ENCODE data around the gene CAB39.

CAB39 gene

GRCh38 chr2:230758566-230759480 lies 46.2 kb downstream of the CAB39 start:
- no peak for DNase-seq

- DNase-seq = no peak
Observed at GRCh38 chr2:230759481-230760167, 47.0 kb downstream of the CAB39 start.

- DNase-seq = no peak
Observed at GRCh38 chr2:230761704-230762103, 49.1 kb downstream of the CAB39 start.

- DNase-seq = no peak
Observed at GRCh38 chr2:230762317-230762896, 49.8 kb downstream of the CAB39 start.

GRCh38 chr2:230764346-230764745 lies 51.7 kb downstream of the CAB39 start:
- no peak for DNase-seq

GRCh38 chr2:230765611-230766300 lies 53.1 kb downstream of the CAB39 start:
- DNase-seq = no peak

- DNase-seq = no peak
Observed at GRCh38 chr2:230767862-230768388, 55.3 kb downstream of the CAB39 start.

- DNase-seq = no peak
Observed at GRCh38 chr2:230770804-230771203, 58.2 kb downstream of the CAB39 start.

- no peak for DNase-seq
Observed at GRCh38 chr2:230772156-230772555, 59.5 kb downstream of the CAB39 start.

- no peak for DNase-seq
Observed at GRCh38 chr2:230773039-230773773, 60.6 kb downstream of the CAB39 start.

GRCh38 chr2:230774348-230774951 lies 61.8 kb downstream of the CAB39 start:
- DNase-seq = no peak

GRCh38 chr2:230775737-230776136 lies 63.1 kb downstream of the CAB39 start:
- DNase-seq = no peak

- DNase-seq = no peak
Observed at GRCh38 chr2:230777721-230778120, 65.1 kb downstream of the CAB39 start.

GRCh38 chr2:230778350-230779063 lies 65.9 kb downstream of the CAB39 start:
- DNase-seq = peak; percentile 67

GRCh38 chr2:230779126-230779525 lies 66.5 kb downstream of the CAB39 start:
- DNase-seq = no peak

GRCh38 chr2:230779607-230780006 lies 67.0 kb downstream of the CAB39 start:
- no peak for DNase-seq

- DNase-seq = no peak
Observed at GRCh38 chr2:230781130-230781797, 68.6 kb downstream of the CAB39 start.

- no peak for DNase-seq
Observed at GRCh38 chr2:230783101-230783500, 70.5 kb downstream of the CAB39 start.

GRCh38 chr2:230784795-230785194 lies 72.2 kb downstream of the CAB39 start:
- DNase-seq = no peak

- no peak for DNase-seq
Observed at GRCh38 chr2:230785346-230785745, 72.7 kb downstream of the CAB39 start.
